PFSK-1 (cell line): Measurements from ENCODE around the gene DKK1.

Experiments used
- FOXP2 ChIP-seq: optimal IDR thresholded peaks from 2 replicates; pipeline ENCODE3; 2011; ENCODE audit warnings: borderline replicate concordance, control low read depth, inconsistent platforms; ENCODE audit not compliant: insufficient read depth; ENCODE audit errors: extremely low read length, extremely low read depth
- POLR2AphosphoS5 ChIP-seq: IDR thresholded peaks from 2 replicates; pipeline ENCODE4 v1.6.1; 2012; ENCODE audit warnings: low read depth, mild to moderate bottlenecking, control low read depth, low read length, moderate library complexity
- REST ChIP-seq, 2 experiments: IDR thresholded peaks; 2 replicates each; pipeline versions ENCODE4 v1.6.1 to v1.8.0; 2011 to 2012; ENCODE audit warnings: low read depth in 2 of 2, low read length in 2 of 2, control low read depth in 1 of 2, inconsistent platforms in 1 of 2, mild to moderate bottlenecking in 1 of 2, moderate library complexity in 1 of 2; ENCODE audit not compliant: insufficient read depth in 1 of 2
- SIN3A ChIP-seq: IDR thresholded peaks from 2 replicates; pipeline ENCODE4 v1.6.1; 2012; ENCODE audit warnings: mild to moderate bottlenecking, low read length, moderate library complexity, borderline replicate concordance; ENCODE audit not compliant: insufficient read depth
- TAF1 ChIP-seq: IDR thresholded peaks from 2 replicates; pipeline ENCODE4 v1.6.1; 2012; ENCODE audit warnings: low read length, control low read depth, borderline replicate concordance; ENCODE audit not compliant: insufficient read depth

Gene DKK1

DNA sequence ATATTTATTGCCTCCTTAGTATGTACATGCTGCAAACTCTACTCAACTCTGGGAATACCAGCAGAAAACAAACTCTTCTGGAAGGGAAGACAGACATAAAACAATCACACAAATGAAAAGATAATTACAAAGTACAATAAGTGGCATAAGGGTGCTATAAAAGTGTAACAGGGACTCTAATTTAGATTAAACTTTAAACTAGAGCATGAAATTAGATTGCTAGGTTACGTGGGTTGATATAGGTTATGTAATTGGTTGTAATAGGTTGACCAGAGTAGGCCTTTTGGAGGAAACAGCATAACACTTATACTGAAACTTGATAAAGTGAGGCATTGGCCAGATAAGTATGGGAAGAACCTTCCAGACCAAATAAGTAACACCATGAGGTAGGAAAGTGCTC lies 26.2 kb upstream of the DKK1 start:
- TF ChIP-seq TAF1 (no peak), REST (IDR thresholded peaks at IDR 0.05; ENCODE audit: insufficient read depth in 1 of 2, low read depth in 2 of 2, low read length in 2 of 2) (no peak), POLR2AphosphoS5 (no peak), FOXP2 (no peak), SIN3A (no peak)

GRCh38 chr10:52297747-52298146 lies 16.3 kb upstream of the DKK1 start:
- TF ChIP-seq POLR2AphosphoS5 (no peak), REST (IDR thresholded peaks at IDR 0.05; ENCODE audit: insufficient read depth in 1 of 2, low read depth in 2 of 2, low read length in 2 of 2) (no peak), SIN3A (no peak), TAF1 (no peak), FOXP2 (no peak)

- no peak for TF ChIP-seq FOXP2
- TF ChIP-seq SIN3A = no peak
- TF ChIP-seq REST (IDR thresholded peaks at IDR 0.05; ENCODE audit: insufficient read depth in 1 of 2, low read depth in 2 of 2, low read length in 2 of 2) = no peak
- no peak for TF ChIP-seq TAF1
- TF ChIP-seq POLR2AphosphoS5 = no peak
Measured at GRCh38 chr10:52300599-52301277, 13.3 kb upstream of the DKK1 start.

GRCh38 chr10:52308251-52309031 lies 5.6 kb upstream of the DKK1 start:
- TF ChIP-seq POLR2AphosphoS5 = no peak
- no peak for TF ChIP-seq SIN3A
- no peak for TF ChIP-seq REST (IDR thresholded peaks at IDR 0.05; ENCODE audit: insufficient read depth in 1 of 2, low read depth in 2 of 2, low read length in 2 of 2)
- TF ChIP-seq TAF1 = no peak
- no peak for TF ChIP-seq FOXP2

DNA sequence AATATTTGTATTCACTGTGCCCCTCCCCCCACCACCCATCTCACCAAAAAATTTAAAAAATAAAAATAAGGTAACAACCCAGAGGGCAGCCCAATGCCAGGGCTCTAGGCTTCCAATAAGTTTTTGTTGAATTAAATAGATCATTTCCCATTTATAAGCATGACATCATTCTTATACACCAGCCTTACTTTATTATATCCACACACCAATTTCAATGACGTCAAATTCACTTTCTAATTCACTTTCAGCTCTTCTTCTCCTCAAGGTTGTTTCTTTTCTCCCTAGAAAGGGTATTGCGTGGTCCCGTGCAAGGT lies 1.2 kb upstream of the DKK1 start:
- TF ChIP-seq TAF1 = no peak
- no peak for TF ChIP-seq SIN3A
- TF ChIP-seq REST (IDR thresholded peaks at IDR 0.05; ENCODE audit: insufficient read depth in 1 of 2, low read depth in 2 of 2, low read length in 2 of 2) = no peak
- no peak for TF ChIP-seq FOXP2
- TF ChIP-seq POLR2AphosphoS5 = no peak
